Liver (tissue), 9 donors: ENCODE measurements around the gene DHRS11. TPM values are rescaled to one million over a fixed set of nuclear protein-coding genes. Genes with fewer than 3 reads are reported as not detected.

Experiments used
- DNase-seq: peaks from one replicate; pipeline ENCODE4 v3.0.0-alpha.2; 2017; ENCODE audit warnings: low spot score
- H3K27ac ChIP-seq, 2 donors: one replicate each; pipeline ENCODE4 v1.7.0; 2013; ENCODE audit warnings: inconsistent platforms in 2 of 2, low read length in 2 of 2, control low read depth in 1 of 2, low read depth in 1 of 2, mild to moderate bottlenecking in 1 of 2
- H3K27me3 ChIP-seq, 4 donors: one replicate each; pipeline versions ENCODE4 v1.6.1 to v1.7.0; 2013; ENCODE audit warnings: low read length in 3 of 4, inconsistent platforms in 1 of 4, mild to moderate bottlenecking in 1 of 4, moderate library complexity in 1 of 4; ENCODE audit not compliant: control insufficient read depth in 4 of 4, insufficient read depth in 4 of 4
- H3K36me3 ChIP-seq, 4 donors: one replicate each; pipeline versions ENCODE4 v1.6.1 to v1.7.0; 2013; ENCODE audit warnings: low read length in 3 of 4, mild to moderate bottlenecking in 3 of 4, low read depth in 1 of 4, moderate library complexity in 1 of 4; ENCODE audit not compliant: control insufficient read depth in 4 of 4, insufficient read depth in 3 of 4
- H3K4me1 ChIP-seq, 4 donors: one replicate each; pipeline versions ENCODE4 v1.6.1 to v1.7.0; 2013; ENCODE audit warnings: low read length in 3 of 4, mild to moderate bottlenecking in 3 of 4, moderate library complexity in 1 of 4; ENCODE audit not compliant: control insufficient read depth in 4 of 4, insufficient read depth in 4 of 4
- H3K4me3 ChIP-seq, 3 donors: one replicate each; pipeline versions ENCODE4 v1.6.1 to v1.7.0; 2013; ENCODE audit warnings: low read length in 3 of 3, control low read depth in 1 of 3, low read depth in 1 of 3, mild to moderate bottlenecking in 1 of 3
- H3K9ac ChIP-seq, 2 donors: one replicate each; pipeline ENCODE4 v1.7.0; 2013; ENCODE audit warnings: low read length in 2 of 2, mild to moderate bottlenecking in 2 of 2, moderate library complexity in 2 of 2, control low read depth in 1 of 2, low read depth in 1 of 2
- H3K9me3 ChIP-seq, 4 donors: one replicate each; pipeline versions ENCODE4 v1.6.1 to v1.7.0; 2013; ENCODE audit warnings: low read length in 3 of 4; ENCODE audit not compliant: control insufficient read depth in 4 of 4
- ATF3 ChIP-seq: IDR thresholded peaks from 2 replicates; pipeline ENCODE4 v1.6.1; 2016; ENCODE audit warnings: antibody characterized with exemption
- EGR1 ChIP-seq, 2 donors: IDR thresholded peaks; 2 replicates each; pipeline ENCODE4 v1.6.1; 2016 to 2018; ENCODE audit warnings: antibody characterized with exemption in 2 of 2, low read depth in 2 of 2
- FOXA1 ChIP-seq: IDR thresholded peaks from 2 replicates; pipeline ENCODE4 v1.6.1; 2016; ENCODE audit warnings: antibody characterized with exemption
- FOXA2 ChIP-seq: IDR thresholded peaks from 2 replicates; pipeline ENCODE4 v1.6.1; 2016; ENCODE audit warnings: antibody characterized with exemption
- GABPA ChIP-seq, 2 donors: IDR thresholded peaks in 1 of 2; conservative IDR thresholded peaks in 1 of 2; 2 replicates each; pipeline ENCODE4 v1.6.1; 2016; ENCODE audit warnings: antibody characterized with exemption in 2 of 2, mild to moderate bottlenecking in 1 of 2, moderate library complexity in 1 of 2
- HNF4A ChIP-seq, 2 donors: conservative IDR thresholded peaks; 2 replicates each; pipeline ENCODE4 v1.6.1; 2016; ENCODE audit warnings: antibody characterized with exemption in 2 of 2, mild to moderate bottlenecking in 2 of 2
- HNF4G ChIP-seq: IDR thresholded peaks from 2 replicates; pipeline ENCODE4 v1.6.1; 2016; ENCODE audit warnings: antibody characterized with exemption
- JUND ChIP-seq, 2 donors: IDR thresholded peaks; 2 replicates each; pipeline ENCODE4 v1.6.1; 2016; ENCODE audit warnings: antibody characterized with exemption in 2 of 2
- NR2F2 ChIP-seq: IDR thresholded peaks from 2 replicates; pipeline ENCODE4 v1.6.1; 2016; ENCODE audit warnings: antibody characterized with exemption
- RAD21 ChIP-seq, 2 donors: IDR thresholded peaks; 2 replicates each; pipeline ENCODE4 v1.6.1; 2016; ENCODE audit warnings: antibody characterized with exemption in 2 of 2, mild to moderate bottlenecking in 2 of 2
- REST ChIP-seq: IDR thresholded peaks from 2 replicates; pipeline ENCODE4 v1.6.1; 2016; ENCODE audit warnings: antibody characterized with exemption, mild to moderate bottlenecking
- RXRA ChIP-seq, 2 donors: IDR thresholded peaks; 2 replicates each; pipeline ENCODE4 v1.6.1; 2017 to 2018; ENCODE audit warnings: antibody characterized with exemption in 2 of 2, mild to moderate bottlenecking in 1 of 2
- SP1 ChIP-seq: IDR thresholded peaks from 2 replicates; pipeline ENCODE4 v1.6.1; 2018; ENCODE audit warnings: antibody characterized with exemption, mild to moderate bottlenecking
- TAF1 ChIP-seq: conservative IDR thresholded peaks from 2 replicates; pipeline ENCODE4 v1.6.1; 2016; ENCODE audit warnings: antibody characterized with exemption, mild to moderate bottlenecking
- YY1 ChIP-seq: IDR thresholded peaks from 2 replicates; pipeline ENCODE4 v1.6.1; 2016; ENCODE audit warnings: antibody characterized with exemption, mild to moderate bottlenecking
- WGBS: extraction: QIAGEN DNeasy Blood & Tissue Kit; methylation state at CpG from one replicate; pipeline ENCODE4 v1.1.7; 2013; 5-methylcytosine and 5-hydroxymethylcytosine counted together
- polyA plus RNA-seq, 2 donors: library from polyadenylated mRNA; stranded (reverse) in 1 of 2; unstranded in 1 of 2; fragments of 200-250 nt in 1 of 2; fragments of >200 nt in 1 of 2; fragmentation: Nextera tagmentation in 1 of 2; extraction: Ambion mirVana in 1 of 2; gene quantifications; one replicate each; pipeline versions ENCODE4 v1.2.1 to v1.2.3, GENCODE V29; 2013 to 2015
- total RNA-seq, 2 donors: library from RNA; depleted of rRNA; stranded (reverse); fragments of >200 nt; gene quantifications; one replicate each; pipeline ENCODE4 v1.2.3, GENCODE V29; 2014
- TF ChIP-seq, protein P1 (sequence below): fragments of 150-350 bp; IDR thresholded peaks from 2 replicates; pipeline ENCODE4 v1.5.1; 2017; ENCODE audit warnings: improper control_type of control experiment, low read depth, low read length; ENCODE audit not compliant: missing input control
- TF ChIP-seq, protein P2 (sequence below): IDR thresholded peaks from 2 replicates; pipeline ENCODE4 v1.6.1; 2016; ENCODE audit warnings: antibody characterized with exemption
- TF ChIP-seq, protein P3 (sequence below): IDR thresholded peaks from 2 replicates; pipeline ENCODE4 v1.6.1; 2016; ENCODE audit warnings: antibody characterized with exemption
- donor health status: healthy.
- donor health status: healthy.
- donor health status: healthy.
- donor health status: healthy.
- donor health status: healthy.

The DHRS11 gene
- total and polyA plus RNA-seq, 4 donors, result 4.2 to 8.0 (median 6.5) TPM

GRCh38 chr17:36546418-36547093, 45.1 kb upstream of the DHRS11 start:
- TF ChIP-seq FOXA2 (no peak), YY1 (no peak), FOXA1 (no peak), NR2F2 (no peak), RXRA (IDR thresholded peaks at IDR 0.05) (no peak), ATF3 (no peak), EGR1 (IDR thresholded peaks at IDR 0.05; ENCODE audit: low read depth in 2 of 2) (no peak), SP1 (no peak), HNF4A (conservative IDR thresholded peaks at IDR 0.05) (no peak), REST (no peak), RAD21 (IDR thresholded peaks at IDR 0.05) (no peak), HNF4G (no peak), JUND (IDR thresholded peaks at IDR 0.05) (no peak), TAF1 (no peak), GABPA (IDR thresholded peaks at IDR 0.05 in 1 of 2, conservative IDR thresholded peaks at IDR 0.05 in 1 of 2) (no peak)
- TF ChIP-seq, protein P1, sequence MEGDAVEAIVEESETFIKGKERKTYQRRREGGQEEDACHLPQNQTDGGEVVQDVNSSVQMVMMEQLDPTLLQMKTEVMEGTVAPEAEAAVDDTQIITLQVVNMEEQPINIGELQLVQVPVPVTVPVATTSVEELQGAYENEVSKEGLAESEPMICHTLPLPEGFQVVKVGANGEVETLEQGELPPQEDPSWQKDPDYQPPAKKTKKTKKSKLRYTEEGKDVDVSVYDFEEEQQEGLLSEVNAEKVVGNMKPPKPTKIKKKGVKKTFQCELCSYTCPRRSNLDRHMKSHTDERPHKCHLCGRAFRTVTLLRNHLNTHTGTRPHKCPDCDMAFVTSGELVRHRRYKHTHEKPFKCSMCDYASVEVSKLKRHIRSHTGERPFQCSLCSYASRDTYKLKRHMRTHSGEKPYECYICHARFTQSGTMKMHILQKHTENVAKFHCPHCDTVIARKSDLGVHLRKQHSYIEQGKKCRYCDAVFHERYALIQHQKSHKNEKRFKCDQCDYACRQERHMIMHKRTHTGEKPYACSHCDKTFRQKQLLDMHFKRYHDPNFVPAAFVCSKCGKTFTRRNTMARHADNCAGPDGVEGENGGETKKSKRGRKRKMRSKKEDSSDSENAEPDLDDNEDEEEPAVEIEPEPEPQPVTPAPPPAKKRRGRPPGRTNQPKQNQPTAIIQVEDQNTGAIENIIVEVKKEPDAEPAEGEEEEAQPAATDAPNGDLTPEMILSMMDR, result no peak
- TF ChIP-seq, protein P2, sequence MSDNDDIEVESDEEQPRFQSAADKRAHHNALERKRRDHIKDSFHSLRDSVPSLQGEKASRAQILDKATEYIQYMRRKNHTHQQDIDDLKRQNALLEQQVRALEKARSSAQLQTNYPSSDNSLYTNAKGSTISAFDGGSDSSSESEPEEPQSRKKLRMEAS, result no peak
- TF ChIP-seq, protein P3, sequence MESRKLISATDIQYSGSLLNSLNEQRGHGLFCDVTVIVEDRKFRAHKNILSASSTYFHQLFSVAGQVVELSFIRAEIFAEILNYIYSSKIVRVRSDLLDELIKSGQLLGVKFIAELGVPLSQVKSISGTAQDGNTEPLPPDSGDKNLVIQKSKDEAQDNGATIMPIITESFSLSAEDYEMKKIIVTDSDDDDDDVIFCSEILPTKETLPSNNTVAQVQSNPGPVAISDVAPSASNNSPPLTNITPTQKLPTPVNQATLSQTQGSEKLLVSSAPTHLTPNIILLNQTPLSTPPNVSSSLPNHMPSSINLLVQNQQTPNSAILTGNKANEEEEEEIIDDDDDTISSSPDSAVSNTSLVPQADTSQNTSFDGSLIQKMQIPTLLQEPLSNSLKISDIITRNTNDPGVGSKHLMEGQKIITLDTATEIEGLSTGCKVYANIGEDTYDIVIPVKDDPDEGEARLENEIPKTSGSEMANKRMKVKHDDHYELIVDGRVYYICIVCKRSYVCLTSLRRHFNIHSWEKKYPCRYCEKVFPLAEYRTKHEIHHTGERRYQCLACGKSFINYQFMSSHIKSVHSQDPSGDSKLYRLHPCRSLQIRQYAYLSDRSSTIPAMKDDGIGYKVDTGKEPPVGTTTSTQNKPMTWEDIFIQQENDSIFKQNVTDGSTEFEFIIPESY, result no peak
- Histone ChIP-seq H3K4me3 (peak overlapping the region; percentile 93 to 97 (median 93)), H3K27me3 (no peaks in the 10 kb centered on the region), H3K9me3 (no peaks in the 10 kb centered on the region), H3K4me1 (peaks cover 6 to 42% (median 31%) of the 10 kb centered on the region in 4 donors), H3K9ac (peak overlapping the region; percentile 93 to 98), H3K27ac (peak overlapping the region; percentile 99 to 100), H3K36me3 (peaks cover 0 to 6% (median 1%) of the 10 kb centered on the region in 4 donors)
- 4% methylated on average over 7 of the region's 7 CpGs for WGBS
- no peak for DNase-seq
